ENCODE results near the gene TRIM3.

Gene TRIM3

GRCh38 chr11:6480299-6480914 lies 6.7 kb upstream of the TRIM3 start:
- no peak for DNase-seq (ENCODE audit: low read depth)

- DNase-seq (ENCODE audit: low read depth): no peak
Observed at GRCh38 chr11:6476571-6476970, 2.8 kb upstream of the TRIM3 start.

- no peak for DNase-seq (ENCODE audit: low read depth)
Observed at GRCh38 chr11:6475936-6476335, 2.2 kb upstream of the TRIM3 start.

GRCh38 chr11:6474806-6475500 lies 1.2 kb upstream of the TRIM3 start:
- DNase-seq (ENCODE audit: low read depth): no peak

GRCh38 chr11:6474413-6474792 lies 662 bp upstream of the TRIM3 start:
- no peak for DNase-seq (ENCODE audit: low read depth)

- no peak for DNase-seq (ENCODE audit: low read depth)
Observed at GRCh38 chr11:6472934-6473333, 807 bp downstream of the TRIM3 start.

GRCh38 chr11:6469599-6469998 lies 4.1 kb downstream of the TRIM3 start:
- no peak for DNase-seq (ENCODE audit: low read depth)

GRCh38 chr11:6468712-6469495 lies 4.8 kb downstream of the TRIM3 start:
- DNase-seq (ENCODE audit: low read depth): peak; percentile 93

GRCh38 chr11:6459099-6459450 lies 14.7 kb downstream of the TRIM3 start:
- no peak for DNase-seq (ENCODE audit: low read depth)

GRCh38 chr11:6458352-6459098 lies 15.2 kb downstream of the TRIM3 start:
- no peak for DNase-seq (ENCODE audit: low read depth)

- no peak for DNase-seq (ENCODE audit: low read depth)
Observed at GRCh38 chr11:6457581-6458320, 16.0 kb downstream of the TRIM3 start.

GRCh38 chr11:6456361-6457073 lies 17.2 kb downstream of the TRIM3 start:
- no peak for DNase-seq (ENCODE audit: low read depth)

GRCh38 chr11:6455070-6455469 lies 18.7 kb downstream of the TRIM3 start:
- DNase-seq (ENCODE audit: low read depth): no peak

- DNase-seq (ENCODE audit: low read depth): no peak
Observed at GRCh38 chr11:6453152-6453551, 20.6 kb downstream of the TRIM3 start.

- DNase-seq (ENCODE audit: low read depth): no peak
Observed at GRCh38 chr11:6452219-6452618, 21.5 kb downstream of the TRIM3 start.

GRCh38 chr11:6448574-6448973 lies 25.2 kb downstream of the TRIM3 start:
- DNase-seq (ENCODE audit: low read depth): no peak

- DNase-seq (ENCODE audit: low read depth): peak; percentile 60
Observed at GRCh38 chr11:6443269-6444003, 30.3 kb downstream of the TRIM3 start.

- no peak for DNase-seq (ENCODE audit: low read depth)
Observed at GRCh38 chr11:6442441-6442840, 31.3 kb downstream of the TRIM3 start.

- no peak for DNase-seq (ENCODE audit: low read depth)
Observed at GRCh38 chr11:6440906-6441358, 32.8 kb downstream of the TRIM3 start, which contains the start of gene HPX. TSS of gene HPX (minus strand) at chr11:6440987. CDS start at chr11:6440963, 24 bp downstream.

GRCh38 chr11:6438979-6439571 lies 34.7 kb downstream of the TRIM3 start:
- peak; percentile 63 for DNase-seq (ENCODE audit: low read depth)
